Fibroblast of lung (primary cell): ENCODE data around the gene TNIK. TPM values are rescaled to one million over a fixed set of nuclear protein-coding genes. Genes with fewer than 3 reads are reported as not detected.

Source experiments
- DNase-seq, 2 donors: peaks; one replicate each; pipeline versions ENCODE4 v3.0.0 to v3.0.0-alpha.2; 2010; ENCODE audit warnings: low read depth in 2 of 2
- H2AFZ ChIP-seq: 2 replicates; pipeline ENCODE4 v1.5.1; 2012; ENCODE audit warnings: low read length, control low read depth, inconsistent platforms
- H3K27ac ChIP-seq: 2 replicates; pipeline ENCODE4 v1.5.1; 2011; ENCODE audit warnings: low read length, control low read depth; ENCODE audit not compliant: insufficient read depth
- H3K27me3 ChIP-seq: 2 replicates; pipeline ENCODE4 v1.5.1; 2011; ENCODE audit warnings: mild to moderate bottlenecking, low read length; ENCODE audit not compliant: control insufficient read depth, insufficient read depth
- H3K36me3 ChIP-seq: 2 replicates; pipeline ENCODE4 v1.5.1; 2011; ENCODE audit warnings: low read length; ENCODE audit not compliant: control insufficient read depth, insufficient read depth
- H3K4me1 ChIP-seq: 2 replicates; pipeline ENCODE4 v1.5.1; 2011; ENCODE audit warnings: low read length; ENCODE audit not compliant: control insufficient read depth, insufficient read depth; ENCODE audit errors: extremely low read depth
- H3K4me2 ChIP-seq: 2 replicates; pipeline ENCODE4 v1.5.1; 2011; ENCODE audit warnings: low read length, control low read depth; ENCODE audit not compliant: insufficient read depth; ENCODE audit errors: extremely low read depth
- H3K4me3 ChIP-seq, 4 experiments: fragments of 200-600 bp in 1 of 4; sonication (generic) in 1 of 4; replicated peaks in 1 of 4; 2 replicates each; pipeline ENCODE4 v1.5.1; 2011 to 2016; ENCODE audit warnings: low read length in 4 of 4, low read depth in 3 of 4, mild to moderate bottlenecking in 3 of 4, control low read depth in 2 of 4, inconsistent platforms in 1 of 4, mixed read lengths in 1 of 4; ENCODE audit not compliant: insufficient read depth in 1 of 4; ENCODE audit errors: control extremely low read depth in 1 of 4
- H3K79me2 ChIP-seq: 2 replicates; pipeline ENCODE4 v1.5.1; 2012; ENCODE audit warnings: mild to moderate bottlenecking, low read length, inconsistent platforms; ENCODE audit not compliant: control insufficient read depth, insufficient read depth
- H3K9ac ChIP-seq: 2 replicates; pipeline ENCODE4 v1.5.1; 2011; ENCODE audit warnings: mild to moderate bottlenecking, low read length, control low read depth; ENCODE audit not compliant: insufficient read depth
- H3K9me3 ChIP-seq: 2 replicates; pipeline ENCODE4 v1.5.1; 2012; ENCODE audit warnings: low read depth, low read length; ENCODE audit not compliant: control insufficient read depth, insufficient read depth
- H4K20me1 ChIP-seq: 2 replicates; pipeline ENCODE4 v1.5.1; 2011; ENCODE audit warnings: low read length; ENCODE audit not compliant: control insufficient read depth, insufficient read depth; ENCODE audit errors: extremely low read depth
- EZH2 ChIP-seq: IDR thresholded peaks from 2 replicates; pipeline ENCODE4 v1.5.1; 2012; ENCODE audit warnings: low read length, control low read depth, mild to moderate bottlenecking; ENCODE audit errors: missing control alignments
- polyA plus RNA-seq, 2 donors: library from polyadenylated mRNA; depleted of rRNA in 1 of 2; stranded (reverse) in 1 of 2; unstranded in 1 of 2; fragments of >200 nt; gene quantifications; 2 replicates each; pipeline ENCODE4 v1.2.1, GENCODE V29; 2011 to 2012; ENCODE audit warnings: missing spikeins in 1 of 2
- total RNA-seq: library from RNA; depleted of rRNA; stranded (reverse); fragments of >200 nt; gene quantifications from 2 replicates; pipeline ENCODE4 v1.2.1, GENCODE V29; 2014
- TF ChIP-seq, protein P1 (sequence below), 2 donors: IDR thresholded peaks in 1 of 2; conservative IDR thresholded peaks in 1 of 2; 1 replicate in 1 of 2; 2 replicates in 1 of 2; pipeline ENCODE4 v1.5.1; 2011 to 2012; ENCODE audit warnings: low read length in 2 of 2, control low read depth in 1 of 2, inconsistent platforms in 1 of 2, low read depth in 1 of 2, mild to moderate bottlenecking in 1 of 2

TNIK gene
- total and polyA plus RNA-seq, 2 donors (not counting 1 experiment from before 2014, with no cell fraction given) = 13.8 to 39.3 TPM

DNA sequence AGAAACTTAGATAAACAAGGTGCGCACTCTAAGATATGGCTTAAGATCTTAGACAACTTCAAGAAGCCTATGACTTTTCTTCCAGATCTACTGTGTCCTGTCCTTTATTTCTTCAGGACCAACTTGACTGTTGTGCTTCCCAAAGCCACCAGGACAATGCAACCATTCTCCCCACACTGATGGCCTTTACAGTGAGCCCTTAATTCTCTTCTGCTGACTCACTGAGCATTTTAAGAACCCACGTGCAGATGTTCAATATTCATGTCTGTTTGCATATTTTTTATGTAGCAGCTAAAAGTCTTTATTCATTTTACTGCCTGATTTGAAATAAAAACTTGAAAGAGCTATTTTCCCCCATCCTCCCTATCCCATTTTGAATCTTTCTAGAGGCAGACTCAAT, 330.4 kb downstream of the TNIK start:
- H3K27me3 ChIP-seq = no peaks in the 10 kb centered on the region

DNA sequence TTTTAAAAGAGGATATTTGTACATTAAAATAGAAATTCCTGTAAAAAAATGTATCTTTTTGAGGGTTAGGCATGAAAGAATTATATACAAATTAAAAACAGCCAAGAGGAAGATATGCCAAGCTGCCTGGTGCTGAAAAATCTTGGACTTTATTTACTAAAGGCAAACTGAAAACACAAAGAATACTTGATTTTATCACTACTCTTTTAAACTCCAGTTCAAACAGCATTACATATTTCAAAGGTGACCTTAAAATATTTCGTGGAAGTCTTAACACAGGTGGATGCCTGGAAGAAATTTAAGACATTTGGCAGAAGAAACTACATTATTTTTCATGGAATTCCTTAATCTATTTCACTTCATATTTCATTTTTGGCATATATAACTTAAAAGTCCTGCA, 332.6 kb downstream of the TNIK start:
- H4K20me1 ChIP-seq = no peaks in the 10 kb centered on the region
- H3K27ac ChIP-seq = no peak overlapping the region
- peaks cover 2% of the 10 kb centered on the region for H3K36me3 ChIP-seq
- H3K4me1 ChIP-seq = peaks cover 8% of the 10 kb centered on the region
- no peak overlapping the region for H3K9ac ChIP-seq
- H3K4me3 ChIP-seq = no peak overlapping the region
- H3K9me3 ChIP-seq = no peaks in the 10 kb centered on the region
- H2AFZ ChIP-seq = no peak overlapping the region
- TF ChIP-seq EZH2 = no peak
- TF ChIP-seq, protein P1, sequence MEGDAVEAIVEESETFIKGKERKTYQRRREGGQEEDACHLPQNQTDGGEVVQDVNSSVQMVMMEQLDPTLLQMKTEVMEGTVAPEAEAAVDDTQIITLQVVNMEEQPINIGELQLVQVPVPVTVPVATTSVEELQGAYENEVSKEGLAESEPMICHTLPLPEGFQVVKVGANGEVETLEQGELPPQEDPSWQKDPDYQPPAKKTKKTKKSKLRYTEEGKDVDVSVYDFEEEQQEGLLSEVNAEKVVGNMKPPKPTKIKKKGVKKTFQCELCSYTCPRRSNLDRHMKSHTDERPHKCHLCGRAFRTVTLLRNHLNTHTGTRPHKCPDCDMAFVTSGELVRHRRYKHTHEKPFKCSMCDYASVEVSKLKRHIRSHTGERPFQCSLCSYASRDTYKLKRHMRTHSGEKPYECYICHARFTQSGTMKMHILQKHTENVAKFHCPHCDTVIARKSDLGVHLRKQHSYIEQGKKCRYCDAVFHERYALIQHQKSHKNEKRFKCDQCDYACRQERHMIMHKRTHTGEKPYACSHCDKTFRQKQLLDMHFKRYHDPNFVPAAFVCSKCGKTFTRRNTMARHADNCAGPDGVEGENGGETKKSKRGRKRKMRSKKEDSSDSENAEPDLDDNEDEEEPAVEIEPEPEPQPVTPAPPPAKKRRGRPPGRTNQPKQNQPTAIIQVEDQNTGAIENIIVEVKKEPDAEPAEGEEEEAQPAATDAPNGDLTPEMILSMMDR (conservative IDR thresholded peaks at IDR 0.05 in 1 of 2, IDR thresholded peaks at IDR 0.05 in 1 of 2; ENCODE audit: low read depth in 1 of 2, low read length in 2 of 2) = no peak
- no peak for DNase-seq
- H3K27me3 ChIP-seq = no peaks in the 10 kb centered on the region
- H3K4me2 ChIP-seq = no peak overlapping the region
- no peaks in the 10 kb centered on the region for H3K79me2 ChIP-seq

More for the DNA sequence above, 330.4 kb downstream of the TNIK start:
- H2AFZ ChIP-seq = no peak overlapping the region
- H3K4me3 ChIP-seq = no peak overlapping the region
- no peaks in the 10 kb centered on the region for H4K20me1 ChIP-seq
- H3K4me2 ChIP-seq = no peak overlapping the region
- H3K27ac ChIP-seq = no peak overlapping the region
- DNase-seq = peak; percentile 35 to 54
- no peaks in the 10 kb centered on the region for H3K36me3 ChIP-seq
- peaks cover 18% of the 10 kb centered on the region for H3K4me1 ChIP-seq
- H3K79me2 ChIP-seq = no peaks in the 10 kb centered on the region
- no peaks in the 10 kb centered on the region for H3K9me3 ChIP-seq
- H3K9ac ChIP-seq = no peak overlapping the region
- TF ChIP-seq EZH2 = no peak
- TF ChIP-seq, protein P1 (conservative IDR thresholded peaks at IDR 0.05 in 1 of 2, IDR thresholded peaks at IDR 0.05 in 1 of 2; ENCODE audit: low read depth in 1 of 2, low read length in 2 of 2) = no peak

DNA sequence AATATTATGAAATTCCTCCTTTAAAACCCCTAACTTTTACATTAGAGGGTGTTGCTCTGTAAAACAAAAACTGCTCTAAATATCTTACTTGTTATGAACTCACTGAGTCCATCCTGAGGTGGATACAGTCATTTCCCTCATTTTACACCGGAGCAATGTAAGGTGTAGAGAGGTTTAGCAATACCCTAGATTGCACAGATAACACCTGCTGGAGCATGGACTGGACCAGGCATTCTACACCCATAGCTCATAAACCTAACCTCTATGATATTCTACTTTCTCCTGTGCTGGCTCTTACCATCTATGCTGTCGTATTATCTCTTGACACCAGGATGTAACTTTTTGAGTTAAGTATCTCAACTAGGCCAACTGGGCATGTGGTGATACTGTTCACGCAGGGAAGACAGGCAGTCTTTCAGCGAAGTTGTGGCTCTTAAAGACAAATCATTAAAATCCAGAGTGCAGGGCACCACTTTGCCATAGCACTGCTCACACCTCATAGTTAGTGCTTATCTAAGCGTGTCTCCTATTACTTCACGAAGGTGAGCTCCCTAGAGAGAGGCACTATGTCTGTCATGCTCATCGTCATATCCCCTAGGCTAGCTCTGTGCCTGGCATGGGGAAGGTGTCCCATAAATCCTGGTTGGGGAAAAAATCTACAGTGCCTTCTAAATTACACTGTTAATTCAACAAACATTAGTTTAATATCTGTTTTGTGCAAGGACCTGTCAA, 333.6 kb downstream of the TNIK start:
- no peak for DNase-seq
- H3K4me2 ChIP-seq = no peak overlapping the region
- H3K9me3 ChIP-seq = no peaks in the 10 kb centered on the region

More for the DNA sequence above, 333.6 kb downstream of the TNIK start:
- no peaks in the 10 kb centered on the region for H3K27me3 ChIP-seq
- no peak overlapping the region for H3K27ac ChIP-seq
- peaks cover 2% of the 10 kb centered on the region for H3K36me3 ChIP-seq
- no peaks in the 10 kb centered on the region for H4K20me1 ChIP-seq
- no peaks in the 10 kb centered on the region for H3K79me2 ChIP-seq
- TF ChIP-seq, protein P1 (conservative IDR thresholded peaks at IDR 0.05 in 1 of 2, IDR thresholded peaks at IDR 0.05 in 1 of 2; ENCODE audit: low read depth in 1 of 2, low read length in 2 of 2) = no peak
- no peak for TF ChIP-seq EZH2
- peaks cover 8% of the 10 kb centered on the region for H3K4me1 ChIP-seq
- no peak overlapping the region for H2AFZ ChIP-seq
- H3K9ac ChIP-seq = no peak overlapping the region
- H3K4me3 ChIP-seq = no peak overlapping the region
